GM06990 (cell line): ENCODE results near the gene RCAN1.
A peak's percentile ranks its signal among the peaks of the same experiment; 100 is the strongest.

Source experiments
- DNase-seq: peaks from one replicate; pipeline ENCODE4 v3.0.0-alpha.2; 2011; ENCODE audit not compliant: insufficient read length; ENCODE audit errors: extremely low read depth
- H3K27me3 ChIP-seq: replicated peaks from 2 replicates; pipeline ENCODE4 v1.6.0; 2011; ENCODE audit warnings: low read length; ENCODE audit not compliant: control insufficient read depth, insufficient read depth
- H3K36me3 ChIP-seq: 2 replicates; pipeline ENCODE4 v1.5.1; 2011; ENCODE audit warnings: low read length; ENCODE audit not compliant: control insufficient read depth, insufficient read depth
- H3K4me3 ChIP-seq: replicated peaks from 2 replicates; pipeline ENCODE4 v1.5.1; 2011; ENCODE audit warnings: low read depth, mild to moderate bottlenecking, control low read depth, low read length
- CTCF ChIP-seq: IDR thresholded peaks from 2 replicates; pipeline ENCODE4 v1.5.1; 2011; ENCODE audit warnings: low read length, control low read depth, mild to moderate bottlenecking, inconsistent platforms; ENCODE audit not compliant: insufficient read depth, poor library complexity, severe bottlenecking

The RCAN1 gene

GRCh38 chr21:34511181-34511580, 103.7 kb downstream of the RCAN1 start:
- Histone ChIP-seq H3K27me3 (no peaks in the 10 kb centered on the region), H3K36me3 (no peaks in the 10 kb centered on the region), H3K4me3 (no peak overlapping the region)
- no peak for TF ChIP-seq CTCF
- no peak for DNase-seq

GRCh38 chr21:34510148-34511142, 104.5 kb downstream of the RCAN1 start:
- peak; percentile 49 for DNase-seq
- H3K27me3 ChIP-seq = no peaks in the 10 kb centered on the region
- peak; percentile 80 for TF ChIP-seq CTCF
- no peak overlapping the region for H3K4me3 ChIP-seq
- no peaks in the 10 kb centered on the region for H3K36me3 ChIP-seq

DNA sequence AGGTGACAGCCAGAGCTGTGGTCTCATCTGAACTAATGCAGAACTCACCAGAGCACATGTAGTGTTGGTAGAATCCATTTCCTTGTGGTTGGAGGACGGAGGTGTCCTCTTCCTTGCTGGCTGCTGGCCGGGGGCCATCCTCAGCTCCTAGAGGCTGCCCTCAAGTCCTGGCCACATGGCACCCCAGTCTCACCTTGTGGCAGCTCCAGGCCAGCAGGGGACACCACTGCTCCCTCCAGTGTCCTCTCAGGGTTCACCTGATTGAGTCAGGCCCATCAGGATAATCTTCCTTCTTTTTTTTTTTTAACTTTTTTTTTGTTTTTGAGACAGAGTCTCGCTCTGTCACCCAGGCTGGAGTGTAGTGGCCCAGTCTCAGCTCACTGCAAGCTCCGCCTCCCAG, 105.8 kb downstream of the RCAN1 start:
- no peak for DNase-seq
- H3K4me3 ChIP-seq = no peak overlapping the region

DNA sequence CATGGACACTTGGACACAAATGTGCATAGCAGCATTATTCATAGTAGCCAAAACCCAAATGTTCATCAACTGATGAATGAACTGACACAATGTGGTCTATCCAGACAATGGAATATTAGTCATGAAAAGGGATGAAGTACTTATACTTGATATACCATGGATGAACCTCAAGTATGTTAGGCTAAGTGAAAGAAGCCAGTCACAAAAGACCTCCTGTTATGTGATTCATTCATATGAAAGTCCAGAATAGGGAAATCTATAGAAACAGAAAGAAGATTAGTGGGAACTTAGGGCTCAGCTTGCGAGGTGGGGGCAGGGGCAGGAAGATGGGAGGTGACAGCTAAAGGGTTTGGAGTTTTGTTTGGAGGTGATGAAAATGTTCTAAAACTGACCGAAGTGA, 110.3 kb downstream of the RCAN1 start:
- Histone ChIP-seq H3K27me3 (no peaks in the 10 kb centered on the region; the same call in 1 of the 2 replicates), H3K36me3 (no peaks in the 10 kb centered on the region), H3K4me3 (no peak overlapping the region)
- TF ChIP-seq CTCF = no peak
- DNase-seq = no peak

More for the DNA sequence above, 105.8 kb downstream of the RCAN1 start:
- no peaks in the 10 kb centered on the region for H3K27me3 ChIP-seq
- no peaks in the 10 kb centered on the region for H3K36me3 ChIP-seq
- TF ChIP-seq CTCF = peak; percentile 55

- DNase-seq = no peak
- no peaks in the 10 kb centered on the region for H3K36me3 ChIP-seq
- no peak for TF ChIP-seq CTCF
- H3K27me3 ChIP-seq = no peaks in the 10 kb centered on the region; the same call in 1 of the 2 replicates
- H3K4me3 ChIP-seq = no peak overlapping the region
Measured at GRCh38 chr21:34502480-34503106, 112.3 kb downstream of the RCAN1 start.
